DOHH2 (cell line): Measurements from ENCODE around the gene UNC5A.

Experiments
- CTCF ChIP-seq: fragments of 200-600 bp; sonication (generic); IDR thresholded peaks from one replicate; pipeline ENCODE4 v1.5.1; 2014; ENCODE audit warnings: antibody characterized with exemption, mild to moderate bottlenecking, low read depth, low read length; ENCODE audit not compliant: poor library complexity, severe bottlenecking
- EZH2phosphoT487 ChIP-seq: fragments of 200-600 bp; sonication (generic); IDR thresholded peaks from 2 replicates; pipeline ENCODE4 v1.6.1; 2017; ENCODE audit warnings: borderline replicate concordance, mild to moderate bottlenecking, antibody characterized with exemption, low read length, moderate library complexity, mixed read lengths

DNA sequence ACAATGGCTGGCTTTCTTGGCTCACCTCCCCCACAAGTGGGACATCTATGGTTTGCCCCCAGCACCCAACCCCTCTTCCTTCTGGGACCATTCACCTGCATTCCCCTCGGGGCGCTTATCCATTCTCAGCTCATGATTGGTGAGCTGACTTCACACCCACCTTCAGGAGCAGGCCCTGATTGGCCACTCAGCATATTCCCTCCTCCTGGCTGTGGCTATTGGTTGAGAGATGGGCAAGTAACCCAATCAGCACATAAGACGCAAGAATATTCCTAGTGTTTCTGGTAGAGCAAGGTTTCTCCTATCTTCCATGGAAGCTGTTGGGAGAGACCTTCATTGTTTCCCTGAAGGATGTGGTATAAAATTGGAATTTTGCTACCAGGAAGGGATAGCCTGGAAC, 22.7 kb upstream of the UNC5A start:
- TF ChIP-seq CTCF (no peak), EZH2phosphoT487 (no peak)
